HUES48 (cell line): ENCODE results near the gene LARP6.

Source experiments
- H3K27ac ChIP-seq: one replicate; pipeline ENCODE4 v1.7.0; 2013; ENCODE audit warnings: low read depth, low read length, inconsistent platforms
- H3K27me3 ChIP-seq: 2 replicates; pipeline ENCODE4 v1.6.1; 2013; ENCODE audit warnings: mild to moderate bottlenecking, low read length; ENCODE audit not compliant: control insufficient read depth, insufficient read depth
- H3K36me3 ChIP-seq: 2 replicates; pipeline ENCODE4 v1.6.1; 2013; ENCODE audit warnings: low read length; ENCODE audit not compliant: control insufficient read depth, insufficient read depth
- H3K4me1 ChIP-seq: 2 replicates; pipeline ENCODE4 v1.6.1; 2013; ENCODE audit warnings: mild to moderate bottlenecking, low read length; ENCODE audit not compliant: control insufficient read depth, insufficient read depth
- H3K4me3 ChIP-seq: 2 replicates; pipeline ENCODE4 v1.5.1; 2013; ENCODE audit warnings: mild to moderate bottlenecking, low read depth, low read length
- H3K9ac ChIP-seq: 2 replicates; pipeline ENCODE4 v1.6.1; 2013; ENCODE audit warnings: mild to moderate bottlenecking, low read depth, low read length, moderate library complexity
- H3K9me3 ChIP-seq: 2 replicates; pipeline ENCODE4 v1.6.1; 2013; ENCODE audit warnings: low read length; ENCODE audit not compliant: control insufficient read depth, insufficient read depth

Gene LARP6

DNA sequence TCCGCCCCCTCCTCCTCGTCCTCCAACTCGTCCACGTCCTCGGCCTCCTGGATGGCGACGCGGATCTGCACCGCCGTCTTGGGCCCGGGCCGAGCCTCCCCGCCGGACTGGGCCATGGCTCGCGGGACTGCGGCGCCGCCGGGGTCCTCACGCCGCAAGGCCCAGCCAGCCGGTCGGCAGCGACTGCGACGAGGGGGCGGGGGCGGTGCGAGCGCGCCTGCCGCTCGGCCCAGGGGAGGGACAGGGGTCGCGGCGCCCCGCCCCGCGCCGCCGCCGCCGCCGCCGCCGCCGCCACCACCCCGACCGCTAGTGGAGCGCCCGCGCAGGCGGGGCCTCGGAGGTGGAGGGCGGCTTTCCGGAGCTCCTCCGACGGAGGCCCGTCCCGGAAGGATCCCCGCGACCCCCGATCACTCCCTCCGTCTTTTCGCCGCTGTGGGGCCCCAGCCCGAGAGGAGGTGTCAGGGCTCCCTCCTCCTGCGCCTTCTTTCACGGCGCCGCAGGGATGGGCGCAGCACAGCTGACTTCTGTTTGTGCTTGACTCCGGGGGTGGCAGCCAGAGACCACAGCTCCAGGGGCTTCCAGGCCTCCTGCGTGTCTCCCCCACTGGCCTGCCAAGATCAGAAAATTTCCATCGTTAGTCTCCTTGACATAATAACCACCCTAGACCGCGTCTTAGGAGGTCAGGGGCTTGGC is at the start of gene LARP6:
Gene LARP6 (minus strand): TSS at position 185 of the 693 bp plus-strand sequence. CDS start 69 bp downstream, at position 116.
- Histone ChIP-seq H3K27ac (peak within 1 kb of the TSS; percentile 28), H3K9me3 (no peaks in the 10 kb centered on the region), H3K4me1 (peaks cover 8% of the 10 kb centered on the region), H3K9ac (peak within 1 kb of the TSS; percentile 41), H3K36me3 (0 out of 2 replicates have a peak, but pooled peaks cover 9% of the 10 kb centered on the region), H3K27me3 (0 out of 2 replicates have a peak, but pooled peaks cover 6% of the 10 kb centered on the region), H3K4me3 (peak within 1 kb of the TSS; percentile 71)

DNA sequence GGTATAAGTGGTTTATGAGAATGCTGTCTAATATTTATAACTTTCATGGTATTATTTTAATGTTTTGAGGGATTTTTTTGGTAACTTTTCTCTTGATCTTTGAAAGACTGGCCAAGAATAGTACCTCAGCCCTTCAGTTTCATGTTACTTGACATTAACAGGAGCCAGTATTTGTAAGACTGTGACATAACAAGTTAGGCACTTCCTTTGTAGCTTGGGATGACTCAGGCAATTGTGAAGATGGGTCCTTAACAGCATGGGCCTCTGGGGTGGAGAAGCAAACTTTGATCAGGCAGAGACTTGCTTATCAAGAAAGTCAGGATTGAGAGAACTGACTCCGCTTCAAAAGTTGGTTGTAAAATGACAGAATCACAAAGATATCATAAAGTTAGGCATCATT is 48.1 kb upstream of the LARP6 start:
- 0 out of 2 replicates have a peak, but pooled peaks cover 6% of the 10 kb centered on the region for H3K36me3 ChIP-seq
- no peak overlapping the region for H3K9ac ChIP-seq

DNA sequence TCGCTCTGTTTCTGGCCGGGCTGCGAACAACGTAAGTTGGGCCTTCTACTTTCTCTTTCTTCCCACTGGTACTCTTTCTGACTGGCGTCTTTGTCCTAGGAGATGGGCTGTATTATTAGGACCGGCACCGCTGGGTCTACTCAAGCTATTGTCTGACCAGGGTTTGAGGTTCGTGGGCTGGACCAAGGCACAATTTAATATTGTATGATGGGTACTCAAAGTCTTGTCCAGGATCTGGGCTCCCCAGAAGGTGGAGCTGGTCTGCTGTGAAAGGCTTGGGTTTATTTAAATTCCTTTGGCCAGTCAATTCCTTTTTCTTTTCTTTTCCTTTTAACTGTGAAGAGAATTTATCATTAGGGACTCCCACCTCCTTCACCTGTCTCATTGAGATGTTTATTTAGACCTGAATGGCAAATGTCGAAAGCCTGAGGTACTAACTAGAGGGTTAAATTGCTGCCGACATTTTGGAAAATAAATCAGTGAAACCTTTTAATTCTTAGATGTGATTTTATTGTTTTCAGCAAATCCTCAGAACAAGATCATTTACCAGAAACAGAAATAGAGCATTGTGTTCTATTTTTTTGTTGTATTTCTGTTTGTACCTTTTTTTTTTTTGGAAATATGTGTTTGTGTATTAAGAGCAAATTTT is 39.1 kb upstream of the LARP6 start:
- Histone ChIP-seq H3K27ac (peak overlapping the region; percentile 87), H3K36me3 (no peaks in the 10 kb centered on the region), H3K4me1 (peaks cover 6% of the 10 kb centered on the region; the same call in 1 of the 2 replicates), H3K9ac (0 out of 2 replicates have a peak overlapping the region, but pooled peaks have one; percentile 31), H3K27me3 (no peaks in the 10 kb centered on the region), H3K4me3 (peak overlapping the region; percentile 95), H3K9me3 (no peaks in the 10 kb centered on the region)

More for the DNA sequence above, 48.1 kb upstream of the LARP6 start:
- Histone ChIP-seq H3K4me3 (no peak overlapping the region), H3K27me3 (no peaks in the 10 kb centered on the region), H3K9me3 (no peaks in the 10 kb centered on the region), H3K4me1 (0 out of 2 replicates have a peak, but pooled peaks cover 4% of the 10 kb centered on the region), H3K27ac (peak overlapping the region; percentile 65)

DNA sequence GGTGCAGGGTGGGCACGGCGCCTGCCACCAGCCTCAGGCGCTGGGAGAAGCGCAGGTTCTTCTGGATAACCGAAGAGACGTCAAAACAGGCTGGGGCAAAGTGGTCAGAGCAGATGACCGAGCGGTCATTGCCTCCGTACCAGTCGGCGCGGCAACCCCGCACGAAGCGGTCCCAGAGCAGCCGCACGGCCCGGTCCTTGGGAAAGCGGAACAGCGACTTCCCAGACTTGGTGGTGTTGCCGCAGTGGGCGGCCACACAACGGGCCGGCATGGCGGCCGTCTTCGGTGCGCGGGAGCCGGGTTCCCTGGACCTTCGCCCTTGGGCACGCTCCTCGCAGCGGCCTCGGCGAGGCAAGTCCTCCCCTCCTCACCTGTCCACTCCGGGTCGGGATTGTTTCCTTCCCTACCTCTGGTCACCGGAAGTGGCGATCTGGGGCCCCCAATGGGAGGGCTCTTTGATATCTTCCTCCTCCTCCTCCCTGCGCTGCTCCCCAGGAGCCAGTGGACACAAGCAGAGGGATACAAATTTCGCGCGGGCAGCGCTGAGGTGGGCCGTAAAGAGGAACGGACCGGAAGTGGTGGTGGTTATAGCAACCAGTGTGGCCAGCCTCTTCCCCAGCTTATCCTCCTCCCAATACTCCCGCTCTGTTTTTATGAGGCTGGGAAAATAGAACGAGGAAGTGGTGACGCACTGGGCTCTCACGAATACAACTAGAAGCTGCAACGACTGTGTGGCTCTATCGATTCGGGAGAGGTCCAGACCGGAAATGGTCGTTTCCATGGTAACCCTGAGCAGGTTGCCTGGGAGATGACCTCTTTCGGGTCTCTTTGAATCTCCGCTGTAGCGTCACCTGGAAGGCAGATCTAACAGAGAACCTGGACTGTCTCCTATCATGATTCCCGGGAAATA is 38.3 kb upstream of the LARP6 start, which contains the start of the genes LRRC49 and THAP10:
Gene LRRC49 (plus strand): TSS at position 825 of the 910 bp plus-strand sequence. CDS start 69 bp downstream, at position 894.
Gene THAP10 (minus strand): TSS at position 432 of the 910 bp plus-strand sequence. CDS start 161 bp downstream, at position 271.
- peaks cover 6% of the 10 kb centered on the region; the same call in 1 of the 2 replicates for H3K4me1 ChIP-seq
- H3K4me3 ChIP-seq: peak within 1 kb of the TSS; percentile 95
- no peaks in the 10 kb centered on the region for H3K36me3 ChIP-seq
- H3K9me3 ChIP-seq: no peaks in the 10 kb centered on the region
- H3K27ac ChIP-seq: peak within 1 kb of the TSS; percentile 87
- peak within 1 kb of the TSS; percentile 73 for H3K9ac ChIP-seq
- no peaks in the 10 kb centered on the region for H3K27me3 ChIP-seq

DNA sequence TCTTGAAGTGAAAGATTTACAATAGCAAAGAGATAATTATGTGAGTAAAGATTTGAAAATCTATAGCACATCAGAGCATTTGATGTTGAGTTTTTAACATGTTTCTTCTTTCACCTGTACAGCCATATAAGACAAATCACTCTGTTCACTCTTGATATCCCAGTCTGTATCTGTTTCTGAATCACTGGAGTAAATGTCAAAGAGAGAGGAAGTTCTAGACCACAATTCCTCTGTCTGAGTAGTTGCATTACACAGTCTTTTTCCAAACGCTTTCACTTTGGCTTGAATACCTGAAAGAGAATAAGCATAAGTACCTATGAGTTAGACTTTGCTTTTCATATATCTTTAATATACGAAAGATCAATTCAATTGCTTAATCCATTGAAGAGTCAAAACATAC is 28.4 kb upstream of the LARP6 start:
- Histone ChIP-seq H3K9me3 (no peaks in the 10 kb centered on the region), H3K4me3 (no peak overlapping the region), H3K9ac (no peak overlapping the region), H3K27ac (no peak overlapping the region), H3K4me1 (no peaks in the 10 kb centered on the region), H3K36me3 (no peaks in the 10 kb centered on the region; the same call in 1 of the 2 replicates), H3K27me3 (no peaks in the 10 kb centered on the region)

DNA sequence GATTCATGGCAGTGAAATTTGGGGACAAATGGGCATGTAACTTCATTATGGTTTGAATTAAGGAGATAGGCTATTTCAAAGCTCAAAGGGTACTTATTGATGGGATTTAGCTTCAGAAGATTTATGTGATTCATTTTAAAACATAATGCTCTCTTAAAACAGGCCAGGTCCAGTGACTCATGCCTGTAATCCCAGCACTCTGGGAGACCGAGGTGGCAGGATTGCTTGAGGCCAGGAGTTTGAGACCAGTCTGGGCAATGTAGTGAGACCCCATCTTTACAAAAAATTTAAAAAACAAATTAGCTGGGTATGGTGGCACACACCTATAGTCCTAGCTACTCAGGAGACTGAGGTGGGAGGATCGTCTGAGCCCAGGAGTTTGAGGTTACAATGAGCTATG is 26.8 kb upstream of the LARP6 start:
- no peak overlapping the region for H3K27ac ChIP-seq
- H3K36me3 ChIP-seq: no peaks in the 10 kb centered on the region; the same call in 1 of the 2 replicates
- H3K9ac ChIP-seq: no peak overlapping the region
- no peaks in the 10 kb centered on the region for H3K9me3 ChIP-seq
- H3K27me3 ChIP-seq: no peaks in the 10 kb centered on the region
- H3K4me3 ChIP-seq: no peak overlapping the region
- no peaks in the 10 kb centered on the region for H3K4me1 ChIP-seq

DNA sequence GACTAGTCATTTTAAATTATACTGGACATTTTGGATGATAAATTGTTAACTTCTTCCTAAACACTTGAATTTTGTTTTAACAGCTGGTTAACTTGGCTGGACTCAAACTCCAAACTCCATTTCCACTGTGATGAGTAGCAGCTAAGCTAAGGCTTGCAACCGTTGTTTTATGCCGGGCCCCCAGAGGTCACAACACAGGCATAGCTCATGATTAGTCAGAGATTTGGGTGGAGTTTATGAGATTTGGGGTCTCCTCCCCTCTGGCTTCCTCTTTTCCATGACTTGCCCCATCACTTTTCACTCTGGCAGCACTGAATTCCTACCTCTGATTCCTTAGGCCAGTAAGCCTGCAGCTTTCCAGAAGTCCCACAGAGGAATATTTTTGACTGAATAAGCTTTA is 25.4 kb upstream of the LARP6 start:
- H3K4me3 ChIP-seq: no peak overlapping the region
- H3K4me1 ChIP-seq: no peaks in the 10 kb centered on the region
- H3K36me3 ChIP-seq: no peaks in the 10 kb centered on the region; the same call in 1 of the 2 replicates
- H3K9ac ChIP-seq: no peak overlapping the region
- H3K27me3 ChIP-seq: no peaks in the 10 kb centered on the region
- no peak overlapping the region for H3K27ac ChIP-seq
- no peaks in the 10 kb centered on the region for H3K9me3 ChIP-seq

DNA sequence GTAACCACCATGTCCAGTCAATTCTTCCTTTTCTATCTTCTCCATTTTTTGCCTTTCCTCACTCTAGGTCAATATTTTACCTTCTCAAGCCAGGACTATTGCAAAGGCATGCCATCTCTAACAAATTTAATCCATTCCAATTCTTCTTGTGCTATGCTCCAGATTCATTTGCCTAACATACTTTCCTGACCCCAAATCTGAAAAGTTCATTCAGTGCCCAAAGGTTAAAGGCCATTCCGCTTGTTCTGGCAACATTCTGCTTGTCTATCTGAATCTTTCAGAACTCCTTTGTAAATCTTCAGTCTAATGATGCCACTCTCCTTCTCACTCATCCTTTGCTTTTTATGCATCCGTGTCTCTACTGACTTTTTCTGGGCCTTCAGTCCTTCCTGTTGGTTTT is 22.7 kb upstream of the LARP6 start:
- H3K27me3 ChIP-seq: no peaks in the 10 kb centered on the region
- H3K9ac ChIP-seq: no peak overlapping the region
- no peaks in the 10 kb centered on the region for H3K9me3 ChIP-seq
- no peaks in the 10 kb centered on the region for H3K4me1 ChIP-seq
- no peaks in the 10 kb centered on the region for H3K36me3 ChIP-seq
- no peak overlapping the region for H3K27ac ChIP-seq
- no peak overlapping the region for H3K4me3 ChIP-seq

DNA sequence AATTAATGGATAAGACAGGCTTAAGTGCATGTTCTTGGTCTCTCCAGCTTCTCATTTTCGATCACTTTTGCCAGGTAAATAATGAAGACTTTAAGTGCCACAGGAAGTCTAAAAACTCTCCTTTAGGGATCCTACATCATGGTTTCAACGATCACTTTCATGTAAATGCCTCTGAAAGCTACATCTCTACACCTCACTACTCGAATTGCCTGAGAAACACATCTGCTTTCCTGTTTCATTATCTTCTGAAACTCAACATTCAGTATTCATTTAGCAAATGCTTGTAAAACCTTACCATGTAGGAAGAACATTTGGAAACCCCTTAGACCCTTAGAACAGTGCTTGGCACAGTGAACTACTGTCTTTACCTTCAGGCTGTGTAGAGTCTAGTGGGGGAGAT is 22.1 kb upstream of the LARP6 start:
- Histone ChIP-seq H3K27ac (no peak overlapping the region), H3K36me3 (no peaks in the 10 kb centered on the region), H3K4me3 (no peak overlapping the region), H3K9me3 (no peaks in the 10 kb centered on the region), H3K27me3 (no peaks in the 10 kb centered on the region), H3K4me1 (no peaks in the 10 kb centered on the region), H3K9ac (no peak overlapping the region)

DNA sequence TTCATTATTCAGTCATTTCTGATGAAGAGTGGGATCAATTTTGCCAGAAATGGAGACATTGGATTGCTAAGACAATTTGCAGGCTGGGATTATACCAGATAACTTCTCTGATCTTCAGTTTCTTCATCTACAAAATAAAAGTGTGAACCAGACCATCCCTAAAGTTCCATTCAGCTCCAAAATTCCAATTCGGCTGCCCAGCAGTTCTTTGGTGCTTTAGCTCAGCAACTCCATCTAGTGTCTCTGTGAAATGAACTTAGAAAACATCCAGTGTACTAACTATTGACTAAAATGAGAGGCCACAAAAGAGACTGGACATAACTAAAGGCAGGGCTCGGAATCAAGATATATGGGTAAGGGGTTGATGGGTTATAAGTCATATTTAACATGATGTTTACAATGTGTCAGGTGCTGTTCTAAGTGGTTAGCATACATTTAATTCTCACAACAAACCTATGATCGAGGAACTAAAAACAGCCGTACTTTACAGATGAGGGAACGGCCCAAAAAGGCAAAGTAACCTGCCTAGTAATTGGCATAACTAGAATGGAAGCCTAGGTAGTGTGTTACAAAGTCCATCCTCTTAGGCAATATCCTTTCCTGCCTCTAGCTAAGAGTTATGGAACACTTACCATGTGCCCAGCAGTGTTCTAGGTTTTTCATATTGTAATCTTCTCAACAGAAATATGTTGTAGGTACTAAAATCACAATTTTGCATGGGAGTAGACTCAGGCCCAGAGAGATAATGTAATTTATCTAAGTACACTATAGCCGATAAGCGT is 21.2 kb upstream of the LARP6 start:
- H3K4me1 ChIP-seq: no peaks in the 10 kb centered on the region
- no peak overlapping the region for H3K9ac ChIP-seq
- H3K27me3 ChIP-seq: no peaks in the 10 kb centered on the region
- no peaks in the 10 kb centered on the region for H3K9me3 ChIP-seq
- no peak overlapping the region for H3K27ac ChIP-seq
- no peaks in the 10 kb centered on the region for H3K36me3 ChIP-seq
- no peak overlapping the region for H3K4me3 ChIP-seq
